Gastroesophageal sphincter (tissue), 4 donors: ENCODE data around the gene GABRA6. TPM values are rescaled to one million over a fixed set of nuclear protein-coding genes. Genes with fewer than 3 reads are reported as not detected.

Experiments
- ATAC-seq: fragments of 150-250 bp; one replicate; pipeline ENCODE4 v1.9.1; 2016; ENCODE audit warnings: mild to moderate bottlenecking, moderate library complexity
- H3K27ac ChIP-seq, 4 donors: fragments of 200-600 bp; sonication (generic) in 3 of 4; 1 replicate in 3 of 4; 2 replicates in 1 of 4; pipeline ENCODE4 v1.5.1; 2016 to 2019
- H3K27me3 ChIP-seq: fragments of 200-600 bp; sonication (generic); one replicate; pipeline ENCODE4 v1.5.1; 2019
- H3K36me3 ChIP-seq, 2 donors: fragments of 200-600 bp; sonication (generic); one replicate each; pipeline ENCODE4 v1.5.1; 2019; ENCODE audit warnings: control low read depth in 1 of 2
- H3K4me1 ChIP-seq, 3 donors: fragments of 200-600 bp; sonication (generic); 1 replicate in 2 of 3; 2 replicates in 1 of 3; pipeline ENCODE4 v1.5.1; 2016 to 2019; ENCODE audit warnings: control low read depth in 2 of 3
- H3K4me3 ChIP-seq, 2 donors: fragments of 200-600 bp; sonication (generic); one replicate each; pipeline ENCODE4 v1.5.1; 2019; ENCODE audit warnings: mild to moderate bottlenecking in 1 of 2, moderate library complexity in 1 of 2
- H3K9me3 ChIP-seq, 3 donors: fragments of 200-600 bp; sonication (generic); one replicate each; pipeline ENCODE4 v1.5.1; 2017 to 2019; ENCODE audit warnings: control low read depth in 2 of 3
- CTCF ChIP-seq, 4 experiments: fragments of 200-600 bp in 2 of 4; fragments of 450-650 bp in 2 of 4; sonication (generic) in 1 of 4; IDR thresholded peaks; one replicate each; pipeline ENCODE4 v1.5.1; 2017 to 2019; ENCODE audit warnings: antibody characterized with exemption in 4 of 4, mild to moderate bottlenecking in 2 of 4, moderate library complexity in 2 of 4
- EP300 ChIP-seq: sonication (generic); formaldehyde crosslinking; IDR thresholded peaks from one replicate; pipeline ENCODE4 v1.6.1; 2017; ENCODE audit warnings: antibody characterized with exemption, mild to moderate bottlenecking
- POLR2A ChIP-seq, 2 donors: fragments of 450-650 bp; IDR thresholded peaks; one replicate each; pipeline ENCODE4 v1.6.1; 2017; ENCODE audit warnings: antibody characterized with exemption in 2 of 2, mild to moderate bottlenecking in 2 of 2, moderate library complexity in 1 of 2
- POLR2AphosphoS5 ChIP-seq: sonication (generic); formaldehyde crosslinking; IDR thresholded peaks from one replicate; pipeline ENCODE4 v1.6.1; 2017; ENCODE audit warnings: antibody characterized with exemption
- WGBS, 2 donors: methylation state at CpG; one replicate each; pipeline ENCODE4 v1.1.5; 2018; ENCODE audit warnings: low coverage in 1 of 2; 5-methylcytosine and 5-hydroxymethylcytosine counted together
- total RNA-seq, 4 donors: library from RNA; depleted of rRNA; stranded (reverse); fragments of >200 nt; gene quantifications; one replicate each; pipeline ENCODE4 v1.1.0, GENCODE V29; 2016

GABRA6 gene
- total RNA-seq, 4 donors from 2014 or later, result 0.23 TPM; not detected in 3

- no peaks in the 10 kb centered on the region for H3K27me3 ChIP-seq
- ATAC-seq, result no peak
- H3K36me3 ChIP-seq, result no peaks in the 10 kb centered on the region
- 92 to 100% methylated on average over 1 of the region's 1 CpG for WGBS, 2 donors
- no peak overlapping the region for H3K4me3 ChIP-seq
- H3K9me3 ChIP-seq, result no peaks in the 10 kb centered on the region
- H3K27ac ChIP-seq, result no peak overlapping the region
- TF ChIP-seq POLR2AphosphoS5 (no peak), EP300 (no peak), CTCF (IDR thresholded peaks at IDR 0.05) (no peak), POLR2A (IDR thresholded peaks at IDR 0.05) (no peak)
- no peaks in the 10 kb centered on the region for H3K4me1 ChIP-seq
Measured at GRCh38 chr5:161740433-161740832, 54.9 kb downstream of the GABRA6 start.

GRCh38 chr5:161744276-161744675 lies 58.8 kb downstream of the GABRA6 start:
- ATAC-seq, result no peak
- Histone ChIP-seq H3K9me3 (no peaks in the 10 kb centered on the region), H3K36me3 (no peaks in the 10 kb centered on the region), H3K4me3 (no peak overlapping the region), H3K27me3 (no peaks in the 10 kb centered on the region), H3K27ac (no peak overlapping the region), H3K4me1 (no peaks in the 10 kb centered on the region)
- 100% methylated on average over 1 of the region's 2 CpGs; no CpG with 5 or more reads in 1 of the 2 donors for WGBS, 2 donors
- TF ChIP-seq EP300 (no peak), POLR2AphosphoS5 (no peak), POLR2A (IDR thresholded peaks at IDR 0.05) (no peak), CTCF (IDR thresholded peaks at IDR 0.05) (no peak)

DNA sequence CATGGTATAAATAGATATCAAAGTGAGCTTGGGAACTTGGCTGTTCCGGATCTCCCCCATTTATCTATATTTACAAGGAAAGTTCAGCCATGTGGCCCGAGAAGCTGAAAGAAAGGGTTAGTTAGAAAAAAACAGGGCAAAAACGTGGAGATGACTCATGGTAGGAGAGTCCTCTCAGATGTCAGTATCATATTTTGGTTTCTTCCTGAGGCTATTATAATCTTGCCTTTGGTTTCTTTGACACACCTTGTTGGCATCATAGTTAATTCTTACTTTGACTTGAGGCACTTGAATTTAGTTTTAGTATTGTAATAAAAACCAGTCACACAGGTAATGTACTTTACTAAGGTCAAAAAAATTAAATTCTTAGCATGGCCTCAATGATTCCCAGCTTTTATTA lies 59.9 kb downstream of the GABRA6 start:
- Histone ChIP-seq H3K4me1 (no peaks in the 10 kb centered on the region), H3K36me3 (no peaks in the 10 kb centered on the region), H3K9me3 (no peaks in the 10 kb centered on the region), H3K27me3 (no peaks in the 10 kb centered on the region), H3K27ac (no peak overlapping the region), H3K4me3 (no peak overlapping the region)
- no peak for ATAC-seq
- TF ChIP-seq POLR2AphosphoS5, result no peak
- no peak for TF ChIP-seq POLR2A (IDR thresholded peaks at IDR 0.05)
- TF ChIP-seq EP300, result no peak
- no peak for TF ChIP-seq CTCF (IDR thresholded peaks at IDR 0.05)
- WGBS, 2 donors, result 47 to 54% methylated on average over 3 of the region's 3 CpGs

GRCh38 chr5:161751265-161751664 lies 65.7 kb downstream of the GABRA6 start:
- no peaks in the 10 kb centered on the region for H3K9me3 ChIP-seq
- H3K4me3 ChIP-seq, result no peak overlapping the region
- no peaks in the 10 kb centered on the region for H3K27me3 ChIP-seq
- H3K4me1 ChIP-seq, result no peaks in the 10 kb centered on the region
- 85 to 91% methylated on average over 7 to 10 of the region's 10 CpGs for WGBS, 2 donors
- no peaks in the 10 kb centered on the region for H3K36me3 ChIP-seq
- ATAC-seq, result no peak
- TF ChIP-seq POLR2A (IDR thresholded peaks at IDR 0.05), result no peak
- no peak overlapping the region for H3K27ac ChIP-seq

Other genes with a start within 250 kb of the GABRA6 start
- 10 to 100 TPM in 1 of 4 donors, 1 to 10 TPM in 3; 1.0 to 17.3 (median 1.1) TPM for gene GABRB2, start 139.0 kb upstream of the GABRA6 start, total RNA-seq
- gene GABRA1, start 162.4 kb downstream of the GABRA6 start, total RNA-seq, result 1 to 10 TPM in 1 of 4 donors, not detected in 3; 3.1 TPM